ENCODE measurements around the gene AJAP1.

The AJAP1 gene

GRCh38 chr1:4770713-4771112 is 116.3 kb downstream of the AJAP1 start:
- no peak for DNase-seq
- no peak for TF ChIP-seq CTCF (IDR thresholded peaks at IDR 0.05; ENCODE audit: low read depth, low read length)
- Histone ChIP-seq H3K36me3 (no peaks in the 10 kb centered on the region), H3K9me3 (no peaks in the 10 kb centered on the region), H3K27me3 (no peaks in the 10 kb centered on the region), H3K4me3 (ENCODE audit: low read depth, low read length) (no peak overlapping the region), H3K4me1 (no peaks in the 10 kb centered on the region)

DNA sequence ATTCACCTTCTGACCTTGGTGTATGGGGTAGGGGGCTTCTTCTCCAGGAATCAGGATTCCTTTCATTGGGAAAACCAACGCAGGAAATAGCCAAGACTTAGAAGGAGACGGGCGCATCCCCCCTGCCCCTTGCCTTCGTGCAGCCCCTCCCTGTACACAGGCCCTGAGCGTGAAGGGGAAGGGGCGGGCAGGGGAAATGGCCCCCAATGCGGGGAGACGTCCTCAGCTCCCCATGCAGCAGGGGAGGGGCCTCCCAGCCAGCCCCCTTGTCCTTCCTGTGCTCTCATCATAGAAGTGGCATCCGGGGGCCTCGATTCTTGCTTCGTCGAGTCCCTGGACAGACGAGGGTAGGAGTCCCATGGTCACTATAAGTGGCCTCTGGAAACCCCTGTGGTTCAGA is 116.9 kb downstream of the AJAP1 start:
- Histone ChIP-seq H3K4me3 (ENCODE audit: low read depth, low read length) (no peak overlapping the region), H3K36me3 (no peaks in the 10 kb centered on the region), H3K27me3 (no peaks in the 10 kb centered on the region), H3K4me1 (no peaks in the 10 kb centered on the region), H3K9me3 (no peaks in the 10 kb centered on the region)
- TF ChIP-seq CTCF (IDR thresholded peaks at IDR 0.05; ENCODE audit: low read depth, low read length): no peak
- DNase-seq: no peak

DNA sequence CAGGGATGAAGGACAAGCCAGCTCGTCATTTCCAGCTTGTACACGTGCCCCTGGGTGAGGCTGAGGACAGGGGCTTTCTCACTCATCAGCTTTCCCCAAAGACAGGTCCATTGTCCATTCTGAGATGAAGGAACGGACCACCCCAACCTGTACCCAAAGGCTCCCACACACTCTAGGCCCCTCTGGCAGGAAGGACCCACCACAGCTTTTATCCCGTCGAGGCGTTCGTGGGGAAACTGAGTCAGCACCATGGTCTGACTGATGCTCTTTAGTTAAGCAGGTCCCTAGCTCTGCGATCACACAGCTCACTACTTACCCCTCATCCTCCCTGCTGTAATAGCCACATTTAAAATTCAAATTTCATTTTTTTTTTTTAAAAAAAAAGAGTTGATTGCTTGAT is 117.3 kb downstream of the AJAP1 start:
- no peaks in the 10 kb centered on the region for H3K27me3 ChIP-seq
- H3K36me3 ChIP-seq: no peaks in the 10 kb centered on the region
- no peak for DNase-seq
- no peaks in the 10 kb centered on the region for H3K9me3 ChIP-seq
- no peak overlapping the region for H3K4me3 ChIP-seq (ENCODE audit: low read depth, low read length)
- no peaks in the 10 kb centered on the region for H3K4me1 ChIP-seq
- no peak for TF ChIP-seq CTCF (IDR thresholded peaks at IDR 0.05; ENCODE audit: low read depth, low read length)

DNA sequence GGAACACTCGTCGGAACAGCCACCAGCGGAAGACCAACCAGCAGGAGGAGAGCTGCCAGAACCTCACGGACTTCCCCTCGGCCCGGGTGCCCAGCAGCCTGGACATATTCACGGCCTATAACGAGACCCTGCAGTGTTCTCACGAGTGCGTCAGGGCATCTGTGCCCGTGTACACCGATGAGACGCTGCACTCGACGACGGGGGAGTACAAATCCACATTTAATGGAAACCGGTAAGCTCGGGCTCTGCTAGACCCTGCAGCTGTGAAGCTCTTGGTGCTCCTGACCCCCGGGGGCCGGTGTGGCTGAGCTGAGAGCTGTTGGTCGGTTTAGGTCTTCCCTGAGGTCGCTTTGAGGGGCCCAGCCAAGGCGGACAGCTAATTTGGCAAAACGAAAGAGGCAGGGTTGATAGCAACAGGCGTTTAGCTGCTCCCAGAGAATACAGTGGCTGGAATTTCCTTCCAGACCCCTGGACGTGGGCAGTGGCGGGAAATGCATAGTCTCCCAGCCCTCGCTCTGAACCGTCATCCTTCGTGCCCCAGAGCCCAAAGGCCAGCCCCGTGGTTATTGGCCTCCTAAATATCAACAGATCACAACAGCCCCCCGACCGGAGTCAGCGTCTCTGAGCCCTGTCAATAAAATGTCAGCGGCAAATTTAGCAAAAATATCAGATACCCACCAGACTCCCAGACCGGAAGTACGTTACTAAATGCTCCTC is 118.0 kb downstream of the AJAP1 start:
- no peaks in the 10 kb centered on the region for H3K27me3 ChIP-seq
- H3K4me1 ChIP-seq: no peaks in the 10 kb centered on the region
- TF ChIP-seq CTCF (IDR thresholded peaks at IDR 0.05; ENCODE audit: low read depth, low read length): no peak
- no peaks in the 10 kb centered on the region for H3K9me3 ChIP-seq
- H3K36me3 ChIP-seq: no peaks in the 10 kb centered on the region
- DNase-seq: no peak
- no peak overlapping the region for H3K4me3 ChIP-seq (ENCODE audit: low read depth, low read length)

DNA sequence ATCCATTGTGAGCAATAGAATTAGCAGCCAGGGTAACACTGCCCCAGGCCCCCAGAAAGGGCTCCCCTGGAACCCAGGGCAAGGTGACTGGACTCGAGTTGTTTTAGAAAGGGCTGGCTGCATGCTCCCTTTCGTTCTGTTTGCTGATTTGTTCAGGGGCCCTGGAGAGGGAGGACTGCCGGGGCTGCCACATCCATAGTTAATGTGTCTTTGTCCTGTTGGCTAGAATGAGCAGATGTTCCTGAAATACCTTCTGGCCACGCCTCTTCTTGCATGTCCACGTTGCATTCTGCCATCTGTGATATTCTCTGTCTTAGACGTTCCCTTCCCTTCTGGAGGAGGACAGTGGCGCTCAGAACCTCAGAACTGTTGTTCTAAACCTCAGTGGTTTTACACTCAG is 118.8 kb downstream of the AJAP1 start:
- no peak for TF ChIP-seq CTCF (IDR thresholded peaks at IDR 0.05; ENCODE audit: low read depth, low read length)
- no peak for DNase-seq
- Histone ChIP-seq H3K27me3 (no peaks in the 10 kb centered on the region), H3K9me3 (no peaks in the 10 kb centered on the region), H3K36me3 (no peaks in the 10 kb centered on the region), H3K4me3 (ENCODE audit: low read depth, low read length) (no peak overlapping the region), H3K4me1 (no peaks in the 10 kb centered on the region)

DNA sequence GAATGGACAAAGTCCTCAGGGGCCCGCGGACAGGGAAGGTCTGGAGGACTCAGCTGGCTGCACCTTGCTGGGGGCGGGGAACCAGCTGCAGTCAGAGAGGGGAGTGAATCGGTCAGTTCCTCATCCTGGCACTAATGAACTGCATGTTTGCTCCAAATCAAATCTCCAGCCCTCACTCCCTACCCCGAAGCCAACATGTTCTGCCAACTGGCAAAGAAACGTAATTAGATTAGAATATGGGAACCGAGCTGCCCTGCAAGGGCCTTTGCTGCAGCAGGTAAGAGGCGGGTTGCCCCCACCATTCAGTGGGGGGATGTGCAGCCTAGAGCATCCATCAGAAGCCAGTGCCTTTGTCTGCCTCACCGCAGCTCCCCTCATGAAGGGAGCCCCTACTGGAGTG is 121.1 kb downstream of the AJAP1 start:
- Histone ChIP-seq H3K27me3 (no peaks in the 10 kb centered on the region), H3K4me1 (no peaks in the 10 kb centered on the region), H3K4me3 (ENCODE audit: low read depth, low read length) (no peak overlapping the region), H3K9me3 (no peaks in the 10 kb centered on the region), H3K36me3 (no peaks in the 10 kb centered on the region)
- DNase-seq: no peak
- no peak for TF ChIP-seq CTCF (IDR thresholded peaks at IDR 0.05; ENCODE audit: low read depth, low read length)
